Progenitor cell of endocrine pancreas (in vitro differentiated cells): ENCODE measurements around the gene ASB4. TPM values are rescaled to one million over a fixed set of nuclear protein-coding genes. Genes with fewer than 3 reads are reported as not detected.

Experiments
- DNase-seq: peaks from one replicate; pipeline ENCODE4 v3.0.0; 2021; ENCODE audit warnings: low spot score; ENCODE audit not compliant: unreplicated experiment
- H3K27ac Mint-ChIP-seq: 2 replicates; pipeline ENCODE4 v1.8.0; 2021; ENCODE audit warnings: mild to moderate bottlenecking, moderate library complexity, mixed read lengths
- H3K27me3 Mint-ChIP-seq: 2 replicates; pipeline ENCODE4 v1.8.0; 2021; ENCODE audit warnings: mixed read lengths
- H3K36me3 Mint-ChIP-seq: 2 replicates; pipeline ENCODE4 v1.8.0; 2022; ENCODE audit warnings: mixed read lengths; ENCODE audit not compliant: insufficient read depth
- H3K4me1 Mint-ChIP-seq: 2 replicates; pipeline ENCODE4 v1.8.0; 2021; ENCODE audit warnings: low read depth, mixed read lengths
- H3K4me3 Mint-ChIP-seq: 2 replicates; pipeline ENCODE4 v1.8.0; 2021; ENCODE audit warnings: low read depth, mild to moderate bottlenecking, moderate library complexity, mixed read lengths
- H3K9me3 Mint-ChIP-seq: 2 replicates; pipeline ENCODE4 v1.8.0; 2021; ENCODE audit warnings: low read depth, mixed read lengths
- CTCF ChIP-seq: fragments of 200-600 bp; sonication (generic); IDR thresholded peaks from one replicate; pipeline ENCODE4 v1.5.0; 2021; ENCODE audit warnings: antibody characterized with exemption, mild to moderate bottlenecking; ENCODE audit not compliant: unreplicated experiment
- total RNA-seq: library from RNA; stranded (reverse); gene quantifications from 2 replicates; pipeline ENCODE4 v1.2.1, GENCODE V29; 2021

The ASB4 gene
- total RNA-seq, 1 donor from 2014 or later: not detected

- DNase-seq: no peak
- H3K27ac Mint-ChIP-seq: no peak overlapping the region
- TF ChIP-seq CTCF: no peak
- H3K4me1 Mint-ChIP-seq: peaks cover 26% of the 10 kb centered on the region
- peaks cover 39% of the 10 kb centered on the region for H3K36me3 Mint-ChIP-seq
- H3K9me3 Mint-ChIP-seq: no peaks in the 10 kb centered on the region
- no peak overlapping the region for H3K4me3 Mint-ChIP-seq
- no peaks in the 10 kb centered on the region for H3K27me3 Mint-ChIP-seq
Observed at GRCh38 chr7:95589766-95590165, 104.0 kb downstream of the ASB4 start.

Other genes with a start within 250 kb of the ASB4 start
- 0.91 and 2.3 TPM in 2 replicates for gene PON1, start 161.4 kb upstream of the ASB4 start, total RNA-seq
- gene PON3, start 89.6 kb upstream of the ASB4 start, total RNA-seq: 0.14 TPM in 1 of 2 replicates, not detected in the other
- gene PON2, start 50.9 kb upstream of the ASB4 start, total RNA-seq: 145 and 157 TPM in 2 replicates
- gene PDK4, start 110.6 kb downstream of the ASB4 start, total RNA-seq: 21.0 and 29.1 TPM in 2 replicates